Tongue (tissue), 2 donors: Measurements from ENCODE around the gene ELL3. TPM values are rescaled to one million over a fixed set of nuclear protein-coding genes. Genes with fewer than 3 reads are reported as not detected.
A peak's percentile ranks its signal among the peaks of the same experiment; 100 is the strongest.
"Not testable (repeated sequence)": the region's sequence is repeated elsewhere in the genome, so short reads cannot be mapped to it uniquely, and the experiment has no call there.

Experiments
- DNase-seq: peaks from one replicate; pipeline ENCODE4 v3.0.0-alpha.2; 2015
- total RNA-seq: library from RNA; depleted of rRNA; stranded (reverse); fragments of >200 nt; gene quantifications from one replicate; pipeline ENCODE4 v1.2.3, GENCODE V29; 2014

Gene ELL3
- total RNA-seq, 1 donor from 2014 or later = 6.1 TPM

DNA sequence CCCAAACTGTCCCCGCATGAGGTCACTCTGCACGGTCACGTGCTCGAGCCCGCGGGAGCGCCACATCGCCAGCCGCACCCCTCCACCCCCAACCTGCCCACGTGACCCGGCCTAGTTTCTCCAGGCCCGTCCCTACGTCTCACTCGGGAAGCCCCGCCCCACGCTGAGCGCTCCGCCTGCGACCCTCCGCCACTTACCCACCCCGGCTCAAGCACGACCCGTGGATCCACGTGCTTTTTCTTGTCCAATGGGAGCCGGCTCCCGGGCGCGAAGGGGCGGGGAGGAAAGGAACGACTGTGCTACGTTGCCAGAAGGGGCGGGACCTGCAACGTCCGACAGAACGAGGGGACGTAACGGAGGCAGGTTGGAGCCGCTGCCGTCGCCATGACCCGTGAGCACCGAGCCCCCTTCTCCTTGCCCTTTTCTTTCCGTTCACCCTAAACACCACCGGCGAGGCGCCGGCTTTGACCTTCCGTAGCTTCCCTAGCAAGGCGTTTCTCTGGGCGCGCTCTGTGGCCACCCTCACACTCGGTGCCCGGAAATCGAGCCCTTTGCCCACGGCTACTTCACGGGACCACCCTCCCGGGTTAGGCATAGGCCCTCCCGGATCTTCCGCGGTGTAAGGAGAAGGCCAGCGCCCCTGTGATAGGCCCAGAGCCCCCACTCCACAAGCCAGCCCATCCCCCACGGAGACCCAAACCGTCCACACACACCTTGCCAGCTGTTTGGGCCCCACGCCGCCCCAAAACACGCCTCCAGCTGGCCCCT lies 15.4 kb upstream of the ELL3 start, which contains the start of gene SERF2:
TSS of gene SERF2 (plus strand) at position 328 of the 768 bp plus-strand sequence. CDS start at position 385, 57 bp downstream.
- peak; percentile 100 for DNase-seq

DNA sequence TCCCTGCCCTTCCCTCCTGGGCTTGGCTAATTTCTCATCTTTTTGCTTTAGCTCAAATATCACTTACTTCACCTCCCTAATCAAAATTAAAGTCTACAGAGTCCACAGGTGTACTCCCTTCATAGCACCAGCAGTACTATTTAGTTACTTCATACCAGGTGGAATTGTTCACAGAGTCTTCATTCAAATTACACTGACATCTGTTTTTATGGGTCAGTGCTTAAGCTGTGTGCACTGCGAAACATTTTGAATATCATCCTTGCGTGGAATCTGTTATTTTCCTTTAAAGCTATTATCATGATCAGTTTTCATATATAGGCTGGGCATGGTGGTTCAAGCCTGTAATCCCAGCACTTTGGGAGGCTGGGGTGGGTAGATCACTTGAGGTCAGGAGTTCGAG lies 12.6 kb upstream of the ELL3 start:
- DNase-seq = no peak

DNA sequence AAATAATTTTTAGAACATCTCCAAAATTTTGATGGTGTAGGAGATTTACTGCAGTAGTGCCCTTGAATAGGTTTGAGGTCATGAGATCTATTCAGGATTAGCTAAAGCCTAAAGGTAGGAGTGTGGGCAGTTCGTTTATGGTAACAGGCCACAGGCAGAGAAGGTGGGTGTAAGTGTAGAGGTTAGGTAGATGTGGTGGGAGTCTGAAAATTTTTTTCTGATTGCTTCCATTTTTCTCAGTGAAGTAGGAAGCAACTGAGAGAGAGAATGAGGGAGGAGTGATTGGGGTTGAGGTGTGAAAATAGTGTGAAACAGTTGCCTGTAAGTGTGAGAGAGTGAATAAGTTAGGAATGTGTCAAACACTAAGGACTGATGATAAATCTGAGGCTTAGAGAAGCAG lies 2.2 kb upstream of the ELL3 start:
- DNase-seq = no peak

DNA sequence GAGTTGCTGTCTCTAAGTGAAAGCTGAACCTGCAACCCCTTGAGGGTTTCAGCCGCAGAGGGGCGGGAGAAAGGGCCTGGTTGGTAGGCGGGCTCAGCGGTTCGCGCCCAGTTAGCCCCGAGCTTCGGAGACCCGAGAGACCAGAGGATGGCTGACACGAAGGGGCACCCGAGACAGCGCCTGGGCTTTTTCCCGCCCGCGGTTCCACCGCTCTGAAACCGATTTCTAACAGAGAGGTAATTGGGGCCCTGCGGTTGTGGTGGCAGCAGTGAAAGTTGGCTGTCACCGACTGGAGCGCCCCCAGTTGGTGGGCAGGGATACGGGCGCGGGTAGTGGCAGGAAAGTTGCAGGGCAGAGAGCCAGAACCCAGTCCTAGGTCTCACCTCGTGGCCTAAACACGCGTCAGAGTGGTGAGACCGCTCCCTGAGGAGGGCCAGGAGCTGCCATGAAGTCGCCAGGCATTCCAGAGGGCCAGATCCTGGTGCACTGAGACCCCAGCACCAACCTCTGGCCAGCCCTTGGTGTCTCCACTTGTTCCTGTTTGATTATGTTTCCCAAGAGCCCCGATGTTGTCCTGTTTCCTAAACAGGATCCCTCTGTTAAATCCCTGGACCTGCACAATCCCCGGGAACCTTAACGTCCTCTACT lies 625 bp upstream of the ELL3 start:
- DNase-seq = peak; percentile 74

DNA sequence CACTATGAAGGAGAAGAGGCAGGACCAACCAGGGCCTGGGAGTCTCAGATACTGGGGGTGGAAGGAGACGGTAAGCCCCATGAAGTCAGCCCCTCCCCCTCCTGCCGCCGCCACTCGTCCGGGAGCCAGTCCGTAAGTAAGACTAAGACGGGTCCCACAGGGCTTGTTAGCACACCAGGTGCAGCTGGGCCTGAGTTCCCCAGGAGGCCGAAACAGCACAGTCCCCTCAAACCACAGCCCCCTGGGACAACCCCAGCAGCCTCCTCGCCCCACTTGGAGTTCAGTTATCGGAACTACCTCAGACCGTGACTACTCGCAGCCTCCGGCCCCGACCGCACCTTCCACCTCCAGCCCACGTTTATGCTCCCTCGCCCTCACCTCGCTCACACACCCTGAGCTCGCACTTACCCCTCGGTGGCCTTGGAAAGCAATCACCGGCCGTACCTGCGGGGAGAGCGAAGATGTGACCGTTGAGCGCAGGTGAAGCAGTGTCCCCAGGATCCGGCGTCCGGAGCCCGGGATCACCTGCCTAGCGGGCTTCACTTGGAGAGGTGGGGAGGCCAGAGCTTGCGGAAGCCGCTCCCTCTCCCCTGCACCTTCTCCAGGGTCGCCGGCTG lies 557 bp downstream of the ELL3 start:
- peak; percentile 30 for DNase-seq

DNA sequence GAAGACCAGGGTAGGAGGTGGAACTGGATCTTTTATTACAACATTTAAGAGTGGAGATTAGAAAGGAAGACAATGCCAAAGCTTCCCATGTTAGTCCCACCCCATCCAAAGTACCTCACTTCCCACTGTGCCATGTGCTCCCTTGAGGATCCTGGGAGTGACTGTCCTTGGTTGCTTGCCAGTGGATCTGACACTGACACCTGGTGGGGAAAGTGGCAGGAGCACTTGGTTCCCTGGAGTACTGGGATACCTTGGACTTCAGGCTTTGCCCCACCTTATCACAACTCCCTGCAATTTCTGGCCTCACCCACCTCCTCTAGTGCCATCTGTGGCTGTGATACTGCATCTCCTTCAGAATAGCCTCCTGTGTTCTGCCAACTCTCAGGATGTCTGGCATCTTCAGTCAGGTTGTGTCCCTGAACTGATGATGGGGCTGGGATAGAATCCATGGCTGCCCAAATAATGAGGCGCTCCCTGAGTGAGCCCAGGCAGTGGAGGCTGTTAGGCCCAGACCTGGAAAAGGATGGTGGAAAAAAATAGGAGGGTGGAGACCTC lies 1.3 kb downstream of the ELL3 start:
- peak; percentile 35 for DNase-seq

DNA sequence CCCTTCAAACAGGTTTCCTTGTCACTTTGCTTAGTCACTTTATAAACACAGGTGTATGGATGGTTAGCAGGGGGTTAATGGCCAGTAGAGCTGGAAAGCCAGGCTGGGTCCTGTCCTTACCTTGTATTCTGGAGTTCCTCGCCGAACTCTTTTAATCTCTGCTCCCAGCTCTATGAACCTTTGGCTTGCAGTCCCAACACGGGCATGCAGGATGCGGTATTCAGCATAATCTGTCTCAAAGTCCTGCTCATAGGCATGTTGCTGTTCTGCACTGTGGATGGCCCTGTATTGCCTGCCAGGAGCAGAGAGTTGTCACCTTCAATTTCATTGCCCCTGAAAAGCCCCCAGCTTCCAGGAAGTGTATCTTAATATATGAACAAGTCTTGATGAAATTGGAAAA lies 2.7 kb downstream of the ELL3 start:
- no peak for DNase-seq

DNA sequence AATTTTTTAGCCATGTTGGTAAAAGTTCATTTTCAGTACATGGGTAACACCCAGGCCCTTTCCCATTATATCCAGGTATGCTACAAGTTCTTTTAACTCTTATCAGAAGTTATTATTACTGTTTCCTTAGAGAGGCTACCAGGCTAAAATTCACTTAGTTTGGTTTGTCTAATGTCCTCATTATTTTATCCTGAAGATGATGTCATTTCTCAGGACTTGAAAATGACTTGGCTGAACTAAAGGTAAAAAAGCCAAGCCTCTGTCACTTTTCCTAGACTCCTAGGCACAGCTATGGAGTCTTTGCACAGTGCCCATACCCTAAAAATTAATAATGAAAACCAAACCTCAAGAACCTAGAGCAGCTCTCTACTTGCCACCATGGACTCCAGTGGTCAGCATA lies 4.1 kb downstream of the ELL3 start:
- DNase-seq = no peak

DNA sequence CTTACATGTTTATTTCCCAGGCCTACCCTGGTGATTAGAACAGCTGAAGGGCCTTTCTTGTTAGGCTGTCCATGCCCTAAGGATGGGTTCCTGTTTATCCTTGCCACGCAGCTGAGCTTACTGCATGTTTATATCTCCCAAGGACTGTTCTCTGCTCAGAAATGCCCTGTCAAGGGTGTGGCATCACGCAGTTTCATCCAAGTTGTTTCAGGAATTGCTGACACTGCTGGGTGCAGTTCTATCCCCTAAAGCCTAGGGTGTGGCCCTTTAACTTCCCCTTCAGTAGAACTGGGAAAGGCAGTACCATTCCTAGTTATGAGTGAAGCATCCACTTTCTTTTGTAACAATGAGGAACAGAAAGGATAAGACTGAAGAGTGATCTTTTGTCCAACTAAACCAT lies 5.0 kb downstream of the ELL3 start:
- no peak for DNase-seq

DNA sequence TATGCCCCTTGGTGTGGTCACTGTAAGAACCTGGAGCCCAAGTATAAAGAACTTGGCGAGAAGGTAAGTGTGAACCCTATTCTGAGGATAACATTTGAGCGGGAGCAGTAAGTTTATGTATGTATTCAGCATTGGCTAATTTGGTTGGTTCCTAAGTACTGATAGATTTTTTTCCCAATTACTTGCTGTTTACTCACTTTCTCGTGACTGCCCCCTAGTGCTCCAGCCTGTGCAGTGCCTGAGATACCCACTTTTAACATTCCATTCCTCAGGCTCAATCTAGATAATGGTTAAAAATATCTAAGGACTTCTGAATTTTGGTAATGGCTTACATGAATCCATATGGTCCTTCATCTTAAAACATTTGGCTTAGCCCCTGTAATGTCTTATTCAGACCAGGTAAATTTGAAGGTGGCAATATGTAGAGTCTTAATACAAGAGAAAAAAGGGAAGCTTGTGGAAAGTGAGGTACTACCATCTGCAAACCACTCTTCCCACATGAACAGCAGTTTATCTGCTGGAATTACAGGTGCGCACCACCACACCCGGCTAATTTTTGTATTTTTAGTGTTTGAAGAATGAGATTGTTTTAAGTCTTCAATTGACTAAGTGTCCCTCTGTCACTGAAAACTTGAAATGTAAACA lies 7.1 kb downstream of the ELL3 start:
- peak; percentile 60 for DNase-seq

DNA sequence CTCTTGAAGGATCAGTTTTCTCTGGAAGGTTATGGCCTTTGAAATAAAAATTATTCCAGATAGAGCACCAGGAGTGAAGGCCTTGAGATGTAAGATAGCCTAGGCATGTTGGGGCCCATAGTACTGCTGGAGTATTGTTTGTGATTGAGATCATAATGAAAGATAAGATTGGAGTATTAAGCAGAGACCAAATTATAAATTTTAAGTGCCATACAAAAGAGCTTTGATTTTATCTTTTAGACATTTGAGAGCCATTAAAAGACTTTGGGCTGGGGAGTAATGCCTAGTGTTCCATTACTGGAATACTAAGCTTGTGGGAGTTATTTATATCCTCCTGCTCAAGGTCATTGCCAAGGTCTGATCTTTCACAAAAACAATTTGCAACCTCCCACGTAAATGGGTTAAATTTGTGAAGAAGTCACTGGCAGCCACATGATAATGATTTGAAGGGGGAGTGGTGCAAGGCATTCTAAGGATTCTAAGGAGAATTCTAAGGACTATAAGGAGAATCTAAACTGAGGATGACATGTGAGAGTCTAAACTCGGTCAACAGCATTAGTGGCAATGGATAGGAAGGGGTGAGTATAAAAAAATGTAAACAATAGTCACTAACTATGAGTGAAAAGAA lies 12.8 kb downstream of the ELL3 start:
- no peak for DNase-seq

DNA sequence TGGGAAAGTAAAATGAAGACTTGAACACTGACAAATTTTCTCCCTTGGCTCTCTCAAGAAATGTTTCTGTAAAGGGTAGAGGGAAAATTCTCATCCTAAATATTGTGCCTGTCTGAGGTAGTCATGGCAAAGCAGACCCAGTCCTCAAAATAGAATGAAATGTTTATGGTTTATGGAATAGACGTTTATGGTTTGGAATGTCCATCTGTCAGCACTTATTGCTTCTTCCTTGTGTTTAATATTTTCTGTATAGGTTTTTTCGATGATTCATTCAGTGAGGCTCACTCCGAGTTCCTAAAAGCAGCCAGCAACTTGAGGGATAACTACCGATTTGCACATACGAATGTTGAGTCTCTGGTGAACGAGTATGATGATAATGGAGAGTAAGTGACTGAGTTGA lies 13.9 kb downstream of the ELL3 start:
- no peak for DNase-seq

DNA sequence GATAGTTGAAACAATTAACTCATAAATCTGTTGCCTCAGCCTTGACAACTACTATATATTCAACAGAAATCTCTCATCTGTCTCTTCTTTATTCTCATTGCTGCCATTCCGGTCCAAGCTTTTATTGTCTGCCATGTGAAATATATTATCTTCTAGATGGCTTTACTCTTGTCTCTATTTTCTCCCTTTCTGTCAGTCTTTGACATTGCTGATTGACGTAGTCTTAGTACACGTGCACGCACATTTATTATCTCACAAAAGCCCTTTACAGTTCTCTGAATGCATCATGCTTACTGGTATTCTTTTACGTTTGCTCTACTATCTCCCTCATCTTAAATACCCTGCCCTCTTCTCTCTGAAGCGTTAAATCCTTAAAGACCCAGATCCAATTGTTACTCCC lies 24.9 kb downstream of the ELL3 start:
- no peak for DNase-seq

DNA sequence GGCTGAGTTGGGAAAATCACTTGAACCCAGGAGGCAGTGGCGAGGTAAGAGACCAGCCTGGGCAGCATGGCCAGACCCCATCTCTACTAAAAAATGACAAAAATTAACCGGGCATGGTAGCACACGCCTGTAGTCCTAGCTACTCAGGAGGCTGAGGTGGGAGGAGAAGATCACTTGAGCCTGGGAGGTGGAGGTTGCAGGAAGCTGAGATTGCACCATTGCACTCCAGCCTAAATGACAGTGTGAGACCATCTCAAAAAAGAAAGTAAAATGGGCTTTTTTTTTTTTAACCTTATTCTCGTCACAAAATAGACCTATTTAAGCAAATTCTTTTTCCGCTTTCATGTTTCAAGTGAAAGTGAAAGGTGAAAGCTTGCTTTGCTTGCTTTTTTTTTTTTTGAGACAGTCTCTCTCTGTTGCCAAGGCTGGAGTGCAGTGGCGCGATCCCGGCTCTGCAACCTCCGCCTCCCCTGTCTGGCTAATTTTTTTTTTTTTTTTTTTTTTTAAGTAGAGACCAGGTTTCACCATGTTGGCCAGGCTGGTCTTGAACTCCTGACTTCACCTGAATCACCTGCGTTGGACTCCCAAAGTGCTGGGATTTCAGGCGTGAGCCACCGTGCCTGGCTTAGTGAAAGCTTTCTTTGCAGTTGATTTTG lies 26.9 kb downstream of the ELL3 start:
- no peak for DNase-seq

DNA sequence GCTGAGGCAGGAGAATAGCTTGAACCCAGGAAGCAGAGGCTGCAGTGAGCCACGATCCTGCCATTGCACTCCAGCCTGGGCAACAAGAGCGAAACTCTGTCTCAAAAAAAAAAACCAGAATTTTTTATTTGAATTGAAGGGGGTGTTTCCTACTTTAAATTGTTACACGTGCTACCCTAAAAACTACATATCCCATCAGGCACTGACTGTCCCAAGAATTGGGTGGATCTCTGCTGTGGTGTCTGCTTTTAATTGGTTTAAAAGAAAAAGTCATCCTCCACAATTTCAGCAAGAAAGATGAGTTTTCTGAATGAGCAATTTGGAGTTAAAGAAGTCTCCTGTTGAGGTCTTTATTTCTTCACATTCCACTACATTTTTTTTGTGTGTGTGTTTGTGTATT lies 28.4 kb downstream of the ELL3 start:
- DNase-seq = no peak

DNA sequence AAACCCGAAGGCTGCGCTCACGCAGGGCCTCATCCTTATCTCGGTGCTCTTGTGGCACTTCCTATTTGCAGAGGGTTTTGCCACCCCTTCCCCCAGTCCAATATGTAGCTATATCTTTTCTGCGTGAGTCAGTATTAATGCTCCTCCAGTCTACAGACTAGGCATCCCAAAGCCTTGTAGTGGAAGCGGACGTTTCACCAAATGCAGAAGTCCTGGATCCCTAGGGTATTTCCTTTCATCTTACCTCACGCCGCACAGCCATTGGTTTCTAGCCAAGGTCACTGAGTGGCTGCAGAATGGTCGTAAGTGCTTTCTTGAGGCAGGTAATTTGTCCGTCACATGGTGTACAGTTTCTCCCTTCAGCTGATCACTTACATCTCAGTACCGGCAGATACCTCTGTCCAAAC lies 29.9 kb downstream of the ELL3 start:
- peak; percentile 20 for DNase-seq

DNA sequence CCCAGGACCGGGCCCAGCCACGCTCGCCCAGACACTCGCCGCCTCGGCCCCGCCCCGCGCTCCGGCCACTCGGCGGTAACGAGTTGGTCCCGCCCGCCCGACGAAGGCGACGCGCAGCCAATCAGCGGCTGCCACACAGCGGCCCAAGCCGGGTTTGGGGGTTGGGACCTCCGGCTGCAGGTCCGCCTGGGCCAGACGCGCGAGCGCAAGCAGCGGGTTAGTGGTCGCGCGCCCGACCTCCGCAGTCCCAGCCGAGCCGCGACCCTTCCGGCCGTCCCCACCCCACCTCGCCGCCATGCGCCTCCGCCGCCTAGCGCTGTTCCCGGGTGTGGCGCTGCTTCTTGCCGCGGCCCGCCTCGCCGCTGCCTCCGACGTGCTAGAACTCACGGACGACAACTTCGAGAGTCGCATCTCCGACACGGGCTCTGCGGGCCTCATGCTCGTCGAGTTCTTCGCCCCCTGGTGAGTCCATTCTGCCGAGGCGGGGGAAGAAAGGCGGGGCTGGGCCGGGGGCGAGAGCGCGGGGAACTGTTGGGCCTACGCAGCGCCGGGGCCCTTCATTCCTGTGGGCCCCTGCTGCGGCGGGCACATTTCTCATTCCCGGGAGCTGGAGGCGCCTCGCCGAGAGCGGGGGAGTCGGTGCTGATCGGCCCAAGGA lies 30.4 kb downstream of the ELL3 start, which contains the start of gene PDIA3:
TSS of gene PDIA3 (plus strand) at position 194 of the 658 bp plus-strand sequence. CDS start at position 296, 102 bp downstream.
- DNase-seq = peak; percentile 96

DNA sequence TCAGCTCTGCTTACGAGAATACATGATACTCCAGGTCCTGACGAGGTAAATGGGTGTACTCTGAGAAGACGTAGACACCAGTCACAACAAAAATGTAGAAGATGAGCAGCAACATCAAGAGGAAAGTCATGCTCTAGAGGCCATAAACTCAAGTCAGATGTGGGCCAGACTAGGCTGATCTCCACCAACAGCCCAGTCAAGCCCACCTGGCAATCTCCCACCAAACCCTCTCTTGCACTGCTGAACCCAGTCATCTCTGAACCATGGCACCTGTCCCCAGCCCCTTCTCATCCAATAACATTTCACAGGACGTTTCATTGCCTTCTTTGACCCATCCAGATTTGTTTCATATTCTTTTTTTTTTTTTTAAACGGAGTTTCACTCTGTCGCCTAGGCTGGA lies 41.4 kb downstream of the ELL3 start:
- no peak for DNase-seq

DNA sequence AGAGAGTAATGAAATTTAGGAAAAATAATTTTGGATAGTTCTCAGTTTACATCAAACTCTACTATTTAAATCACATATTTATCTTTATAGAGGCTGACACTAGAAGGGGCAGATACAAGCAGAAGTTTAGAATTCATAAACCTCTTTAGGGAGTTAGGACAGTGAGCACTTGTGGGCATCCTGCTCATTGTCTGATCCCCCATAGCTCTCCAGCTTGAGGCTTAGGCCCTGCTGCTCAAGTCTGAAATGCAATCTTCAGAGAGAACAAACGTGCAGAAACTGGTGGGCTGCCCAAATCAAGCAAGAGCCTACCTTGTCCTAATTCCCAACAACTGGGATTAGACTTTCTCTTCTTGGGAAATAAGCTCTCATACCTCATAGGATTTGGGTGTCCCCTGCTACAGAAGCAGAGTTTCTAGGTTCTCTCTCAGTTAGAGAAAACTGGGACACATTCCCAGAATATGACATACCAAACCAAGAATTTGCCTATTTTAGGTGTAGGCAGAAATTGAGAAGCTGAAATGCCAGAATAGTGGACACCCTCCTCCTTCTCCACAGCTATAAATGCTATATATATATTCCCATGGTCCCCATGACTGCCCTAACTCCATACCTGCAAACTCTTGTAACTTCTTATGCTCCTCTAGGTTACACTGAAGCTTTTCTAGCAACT lies 48.6 kb downstream of the ELL3 start:
- DNase-seq = not testable (repeated sequence)

DNA sequence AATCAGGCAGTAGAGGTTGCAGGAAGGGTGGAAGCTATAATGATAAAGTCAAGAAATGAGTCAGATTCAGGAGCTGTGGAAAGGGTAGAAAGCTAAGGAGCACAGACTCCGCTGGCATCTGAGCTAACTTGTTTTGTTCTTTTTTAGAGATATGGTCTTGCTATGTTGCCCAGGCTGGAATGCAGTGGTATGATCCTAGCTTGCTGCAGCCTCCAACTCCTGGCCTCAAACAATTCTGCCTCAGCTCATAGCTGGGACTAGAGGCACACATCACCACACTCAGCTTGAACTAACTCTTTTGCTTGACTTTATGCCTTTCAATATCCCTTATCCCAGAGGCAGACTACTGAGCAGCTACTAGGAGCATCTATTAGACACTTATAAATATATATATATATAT lies 50.5 kb downstream of the ELL3 start:
- not testable (repeated sequence) for DNase-seq
